Cardiac atrium fibroblast (primary cell): Measurements from ENCODE around the gene ECHDC3. TPM values are rescaled to one million over a fixed set of nuclear protein-coding genes. Genes with fewer than 3 reads are reported as not detected.

ENCODE experiments used
- total RNA-seq: library from RNA; depleted of rRNA; stranded (reverse); fragments of >200 nt; gene quantifications from 2 replicates; pipeline ENCODE4 v1.2.3, GENCODE V29; 2015

The ECHDC3 gene, protein sequence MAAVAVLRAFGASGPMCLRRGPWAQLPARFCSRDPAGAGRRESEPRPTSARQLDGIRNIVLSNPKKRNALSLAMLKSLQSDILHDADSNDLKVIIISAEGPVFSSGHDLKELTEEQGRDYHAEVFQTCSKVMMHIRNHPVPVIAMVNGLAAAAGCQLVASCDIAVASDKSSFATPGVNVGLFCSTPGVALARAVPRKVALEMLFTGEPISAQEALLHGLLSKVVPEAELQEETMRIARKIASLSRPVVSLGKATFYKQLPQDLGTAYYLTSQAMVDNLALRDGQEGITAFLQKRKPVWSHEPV
- 21.5 and 22.0 TPM in 2 replicates for total RNA-seq

DNA sequence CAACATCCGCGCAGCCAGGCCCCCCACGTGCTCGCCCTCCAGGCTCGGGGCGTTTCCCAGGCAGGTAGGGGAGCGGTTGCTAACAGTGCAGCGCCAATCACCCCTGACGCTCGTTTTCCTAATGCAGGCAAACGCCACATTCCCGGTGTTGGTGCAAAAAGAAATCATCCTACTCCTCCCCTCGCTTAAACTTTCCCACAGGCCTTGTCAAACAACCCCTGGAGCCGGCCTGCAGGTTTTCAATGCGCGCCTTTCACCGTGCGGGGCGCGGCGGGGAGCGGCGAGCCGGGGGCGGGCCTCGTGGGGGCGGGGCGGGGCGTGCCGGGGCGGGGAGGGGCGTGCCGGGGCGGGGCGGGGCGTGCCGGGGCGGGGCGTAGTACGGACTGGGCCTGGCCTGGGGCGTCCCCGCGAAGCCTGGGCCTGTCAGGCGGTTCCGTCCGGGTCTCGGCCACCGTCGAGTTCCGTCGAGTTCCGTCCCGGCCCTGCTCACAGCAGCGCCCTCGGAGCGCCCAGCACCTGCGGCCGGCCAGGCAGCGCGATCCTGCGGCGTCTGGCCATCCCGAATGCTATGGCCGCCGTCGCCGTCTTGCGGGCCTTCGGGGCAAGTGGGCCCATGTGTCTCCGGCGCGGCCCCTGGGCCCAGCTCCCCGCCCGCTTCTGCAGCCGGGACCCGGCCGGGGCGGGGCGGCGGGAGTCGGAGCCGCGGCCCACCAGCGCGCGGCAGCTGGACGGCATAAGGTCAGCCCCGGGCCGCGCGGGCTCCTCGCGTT, at the start of gene ECHDC3:
Gene ECHDC3 (plus strand): TSS at position 374 of the 770 bp plus-strand sequence. CDS start 195 bp downstream, at position 569.

Other genes starting within 250 kb of the ECHDC3 start
- 11.4 and 13.4 TPM in 2 replicates for gene USP6NL, start 130.7 kb upstream of the ECHDC3 start, total RNA-seq
- 9.1 and 12.3 TPM in 2 replicates for gene PROSER2, start 81.0 kb downstream of the ECHDC3 start, total RNA-seq